ENCODE results near the gene WIPF1.

DNA sequence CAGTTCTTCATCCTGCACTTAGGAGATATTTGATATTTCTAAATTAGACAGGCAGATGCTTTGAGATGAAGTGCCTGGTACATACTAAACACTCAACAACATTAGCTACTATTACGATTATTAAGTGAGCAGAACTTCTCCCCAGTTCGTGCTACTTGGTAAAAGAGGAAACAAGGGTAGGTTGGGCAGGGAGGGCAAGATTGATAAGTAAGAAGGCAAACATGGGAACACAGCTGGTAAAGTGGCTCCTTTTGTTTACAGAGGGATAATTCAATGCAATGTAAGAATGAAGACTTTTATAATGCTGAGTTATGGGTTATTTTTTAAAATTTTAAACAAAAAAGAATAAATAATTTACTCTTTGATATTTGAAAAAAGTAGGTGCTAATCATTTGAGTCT lies 15.9 kb upstream of the WIPF1 start:
- TF ChIP-seq FOXP2 (optimal IDR thresholded peaks at IDR 0.05; ENCODE audit: control extremely low read depth, extremely low read length, insufficient read depth) (no peak), POLR2AphosphoS5 (IDR thresholded peaks at IDR 0.05; ENCODE audit: borderline replicate concordance, low read depth, low read length) (no peak)

All from SK-N-MC (cell line).